Activated naive CD4-positive, alpha-beta T cell treated with anti-CD3 and anti-CD28 coated beads, Interleukin-2, amount 50 U/mL, for 72 hours (primary cell): ENCODE data around the gene PDE3A. TPM values are rescaled to one million over a fixed set of nuclear protein-coding genes. Genes with fewer than 3 reads are reported as not detected.

Experiments
- ATAC-seq, 2 donors: fragments of 150-1000 bp; cut with Tn5 transposase; 2 replicates each; pipeline ENCODE4 v1.10.0; 2021; ENCODE audit warnings: mild to moderate bottlenecking in 2 of 2, moderate library complexity in 2 of 2
- DNase-seq, 2 donors: peaks; one replicate each; pipeline ENCODE4 v3.0.0; 2021 to 2022; ENCODE audit warnings: low spot score in 2 of 2
- H3K27ac Mint-ChIP-seq, 2 donors: one replicate each; pipeline ENCODE4 v1.8.0; 2022; ENCODE audit warnings: mild to moderate bottlenecking in 2 of 2, mixed read lengths in 2 of 2
- H3K36me3 Mint-ChIP-seq, 2 donors: one replicate each; pipeline ENCODE4 v1.8.0; 2022; ENCODE audit warnings: mixed read lengths in 2 of 2
- H3K9me3 Mint-ChIP-seq, 2 donors: one replicate each; pipeline ENCODE4 v1.8.0; 2022; ENCODE audit warnings: mixed read lengths in 2 of 2
- total RNA-seq, 2 donors: library from RNA; stranded (reverse); gene quantifications; one replicate each; pipeline ENCODE4 v1.2.3, GENCODE V29; 2022

The PDE3A gene
- total RNA-seq, 2 donors from 2014 or later: not detected

DNA sequence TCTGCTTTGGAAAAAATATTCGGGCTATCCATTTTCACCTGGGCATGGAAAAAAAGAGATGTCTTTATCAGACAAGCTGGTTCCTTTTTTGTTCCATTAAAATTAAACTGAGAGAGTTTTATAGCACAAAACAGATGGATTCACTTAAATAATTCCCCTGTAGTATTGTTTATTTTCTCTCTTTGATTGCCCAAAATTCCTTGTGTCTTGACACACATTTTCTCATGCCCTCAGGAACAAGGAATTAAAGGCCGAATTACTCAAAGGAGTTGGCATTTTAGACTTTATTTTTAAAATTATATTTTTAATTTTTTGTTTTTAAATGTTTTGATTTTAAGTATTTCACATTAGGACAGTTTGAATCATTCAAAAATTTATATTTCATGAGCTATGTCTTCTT lies 257.2 kb downstream of the PDE3A start:
- peaks cover 0 to 3% of the 10 kb centered on the region in 2 donors for H3K9me3 Mint-ChIP-seq
- DNase-seq (no peak), ATAC-seq (no peak)
- no peaks in the 10 kb centered on the region for H3K36me3 Mint-ChIP-seq
- H3K27ac Mint-ChIP-seq: no peak overlapping the region

DNA sequence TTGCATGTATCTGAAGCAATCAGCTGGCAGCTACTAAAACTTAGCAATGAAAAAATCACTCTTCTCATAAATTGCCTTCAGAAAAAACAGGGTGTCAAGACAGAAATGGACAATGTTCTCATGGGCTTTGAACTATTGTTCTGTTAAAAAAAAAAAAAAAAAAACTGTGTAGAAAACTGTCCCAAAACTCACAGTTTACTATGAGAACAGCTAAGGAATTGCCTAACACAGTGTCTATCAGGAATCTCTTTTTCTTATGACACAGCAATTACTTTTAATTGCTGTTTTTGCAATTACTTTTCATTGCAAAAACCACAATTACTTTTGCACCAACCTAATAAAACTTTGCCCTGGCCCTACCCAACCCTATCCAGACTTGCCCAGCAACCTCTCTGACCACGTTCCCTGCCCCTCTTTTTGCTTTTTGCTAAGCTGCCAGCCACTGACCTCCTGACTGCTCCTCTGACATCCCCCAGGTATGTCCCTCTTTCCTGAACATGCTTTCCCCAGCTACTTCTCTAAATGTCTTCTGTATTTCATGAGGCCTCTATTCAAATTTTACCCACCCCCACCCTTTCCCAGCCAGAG lies 258.8 kb downstream of the PDE3A start:
- ATAC-seq (no peak), DNase-seq (no peak)
- Mint-ChIP-seq H3K27ac (no peak overlapping the region), H3K36me3 (no peaks in the 10 kb centered on the region), H3K9me3 (peaks cover 0 to 3% of the 10 kb centered on the region in 2 donors)

DNA sequence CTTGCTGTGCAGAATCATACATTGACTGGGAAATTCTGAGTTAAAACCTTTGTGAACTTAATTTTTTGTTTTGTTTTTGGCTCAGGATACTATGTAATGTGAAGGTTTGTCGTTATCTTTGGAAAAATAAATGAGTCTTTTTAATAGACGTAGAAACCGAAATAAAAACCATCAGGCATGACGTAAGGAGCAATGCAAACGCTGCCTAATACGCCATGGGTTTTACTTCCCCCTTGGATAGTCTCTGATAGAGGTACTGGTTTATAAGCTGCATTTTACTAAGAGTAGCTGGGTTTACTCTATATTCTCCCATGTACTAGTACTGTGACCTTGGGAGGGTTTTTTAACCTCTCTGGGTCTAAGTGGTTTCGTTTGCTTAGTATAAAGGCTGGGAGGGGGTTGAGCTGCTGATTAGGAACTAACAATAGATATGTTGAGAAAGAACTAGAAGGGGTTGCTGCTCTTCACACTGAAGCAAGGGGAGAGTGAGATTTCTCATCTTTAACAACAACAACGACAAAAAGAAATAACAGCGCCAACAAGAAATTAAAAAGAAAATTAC lies 260.0 kb downstream of the PDE3A start:
- peaks cover 0 to 3% of the 10 kb centered on the region in 2 donors for H3K9me3 Mint-ChIP-seq
- H3K36me3 Mint-ChIP-seq: no peaks in the 10 kb centered on the region

DNA sequence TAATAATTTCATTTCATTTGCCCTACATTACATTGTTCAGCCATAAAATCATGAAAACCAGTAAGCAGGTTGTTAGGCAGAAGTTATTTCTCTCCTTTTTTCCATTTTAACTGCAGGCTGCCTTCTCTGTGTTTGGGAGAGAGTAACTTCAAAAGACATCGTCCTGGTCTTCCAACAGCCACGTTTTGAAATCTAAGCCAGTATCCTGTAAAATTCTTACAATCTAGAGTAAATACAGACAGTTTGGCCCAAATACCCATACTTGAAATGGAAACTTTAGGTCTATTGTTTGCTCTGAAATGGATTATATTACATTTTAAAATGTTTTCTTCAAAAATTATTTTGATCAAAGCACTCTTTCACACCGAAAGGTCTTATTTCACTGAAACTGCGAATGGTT lies 260.7 kb downstream of the PDE3A start:
- no peak overlapping the region for H3K27ac Mint-ChIP-seq
- no peaks in the 10 kb centered on the region for H3K36me3 Mint-ChIP-seq
- DNase-seq (no peak), ATAC-seq (no peak)
- peaks cover 0 to 3% of the 10 kb centered on the region in 2 donors for H3K9me3 Mint-ChIP-seq

More for the DNA sequence above, 260.0 kb downstream of the PDE3A start:
- ATAC-seq (no peak), DNase-seq (no peak)
- no peak overlapping the region for H3K27ac Mint-ChIP-seq

DNA sequence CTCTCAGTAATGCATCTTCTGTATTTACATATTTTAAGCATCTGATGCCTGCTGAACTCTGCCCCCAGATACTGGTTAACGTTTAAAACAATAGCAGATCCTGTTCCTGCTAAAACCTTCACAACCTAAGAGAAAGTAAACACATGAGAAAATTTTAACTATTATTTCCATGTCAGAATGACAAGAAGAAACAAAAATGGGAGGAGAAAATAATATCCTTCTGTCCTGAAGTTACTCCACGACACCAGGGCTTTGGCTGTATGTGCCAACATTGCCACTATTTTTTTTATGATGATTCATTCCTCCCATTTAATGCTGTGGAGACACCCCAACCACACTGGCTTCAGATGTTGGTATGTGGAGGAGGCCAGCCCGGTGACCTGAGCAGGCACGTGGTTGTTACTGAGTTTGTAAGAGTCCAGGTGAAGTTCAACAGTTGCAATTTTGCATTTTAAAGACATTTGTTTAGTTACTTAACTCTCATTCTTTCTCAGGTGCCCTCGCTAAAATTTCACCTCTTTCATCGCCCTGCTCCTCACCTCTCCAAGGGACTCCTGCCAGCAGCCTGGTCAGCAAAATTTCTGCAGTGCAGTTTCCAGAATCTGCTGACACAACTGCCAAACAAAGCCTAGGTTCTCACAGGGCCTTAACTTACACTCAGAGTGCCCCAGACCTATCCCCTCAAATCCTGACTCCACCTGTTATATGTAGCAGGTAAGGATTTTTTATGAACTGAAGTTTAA lies 261.2 kb downstream of the PDE3A start:
- DNase-seq (no peak), ATAC-seq (no peak)
- no peaks in the 10 kb centered on the region for H3K36me3 Mint-ChIP-seq
- no peak overlapping the region for H3K27ac Mint-ChIP-seq
- peaks cover 0 to 2% of the 10 kb centered on the region in 2 donors for H3K9me3 Mint-ChIP-seq

DNA sequence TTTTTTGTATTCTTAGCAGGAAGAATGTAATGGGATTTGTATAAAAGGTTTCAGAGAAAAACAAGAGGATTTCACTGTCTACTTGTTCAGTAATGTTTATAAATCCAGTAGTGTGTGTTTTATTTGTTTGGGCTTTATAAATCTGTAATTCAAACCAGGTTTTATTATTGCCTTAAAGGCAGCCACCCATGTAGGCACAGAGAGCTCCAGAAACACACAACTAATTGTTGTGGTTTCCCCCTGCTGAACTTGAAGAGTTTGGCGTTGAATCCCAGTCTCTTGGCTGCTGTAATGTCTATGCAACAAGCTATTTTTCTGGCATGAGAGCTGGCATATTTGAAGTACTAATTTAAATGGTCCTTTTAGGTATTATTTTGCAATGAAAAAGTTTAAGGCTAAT lies 263.4 kb downstream of the PDE3A start:
- H3K27ac Mint-ChIP-seq: no peak overlapping the region
- DNase-seq (no peak), ATAC-seq (no peak)
- no peaks in the 10 kb centered on the region for H3K9me3 Mint-ChIP-seq
- no peaks in the 10 kb centered on the region for H3K36me3 Mint-ChIP-seq

DNA sequence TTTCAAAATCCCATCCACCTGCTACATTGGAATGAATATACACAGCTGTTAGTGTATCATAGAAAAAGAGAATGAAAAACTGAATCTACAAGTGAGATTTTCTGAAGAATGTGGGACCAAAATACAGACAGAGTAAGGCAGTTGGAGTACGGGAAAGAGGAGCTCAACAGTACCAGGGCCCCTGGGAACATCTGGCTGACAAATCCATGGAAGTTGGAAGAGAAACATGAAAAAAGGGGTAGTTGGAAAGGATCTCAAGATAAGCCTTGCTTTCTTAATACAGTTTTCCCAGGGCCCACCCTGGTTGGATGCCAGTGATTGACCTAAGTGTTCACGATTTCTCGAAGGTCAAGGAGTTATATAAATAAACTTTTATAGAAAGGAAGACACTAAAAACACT lies 272.8 kb downstream of the PDE3A start:
- Mint-ChIP-seq H3K27ac (no peak overlapping the region), H3K36me3 (no peaks in the 10 kb centered on the region), H3K9me3 (no peaks in the 10 kb centered on the region)
- no peak for DNase-seq
- no peak for ATAC-seq

DNA sequence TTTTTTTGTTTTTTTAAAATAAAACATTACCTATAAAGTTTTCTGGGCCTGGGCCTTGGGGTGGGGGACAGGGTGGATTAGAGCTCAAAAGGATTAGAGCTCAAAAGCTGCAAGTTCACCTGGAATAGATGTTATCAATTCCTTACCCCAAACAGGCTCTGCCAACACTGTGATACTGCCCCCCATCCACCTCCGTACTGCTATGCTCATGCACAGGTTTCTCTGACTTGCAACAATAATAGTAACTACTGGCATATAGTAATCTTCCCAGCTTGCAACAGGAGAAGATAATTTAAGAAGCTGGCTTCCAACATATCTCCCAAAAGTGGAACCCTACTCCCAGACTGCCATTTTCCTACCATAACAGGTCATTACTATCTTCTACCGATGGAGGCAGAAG lies 275.5 kb downstream of the PDE3A start:
- no peak overlapping the region for H3K27ac Mint-ChIP-seq
- no peak for ATAC-seq
- no peaks in the 10 kb centered on the region for H3K36me3 Mint-ChIP-seq
- no peak for DNase-seq
- H3K9me3 Mint-ChIP-seq: no peaks in the 10 kb centered on the region

DNA sequence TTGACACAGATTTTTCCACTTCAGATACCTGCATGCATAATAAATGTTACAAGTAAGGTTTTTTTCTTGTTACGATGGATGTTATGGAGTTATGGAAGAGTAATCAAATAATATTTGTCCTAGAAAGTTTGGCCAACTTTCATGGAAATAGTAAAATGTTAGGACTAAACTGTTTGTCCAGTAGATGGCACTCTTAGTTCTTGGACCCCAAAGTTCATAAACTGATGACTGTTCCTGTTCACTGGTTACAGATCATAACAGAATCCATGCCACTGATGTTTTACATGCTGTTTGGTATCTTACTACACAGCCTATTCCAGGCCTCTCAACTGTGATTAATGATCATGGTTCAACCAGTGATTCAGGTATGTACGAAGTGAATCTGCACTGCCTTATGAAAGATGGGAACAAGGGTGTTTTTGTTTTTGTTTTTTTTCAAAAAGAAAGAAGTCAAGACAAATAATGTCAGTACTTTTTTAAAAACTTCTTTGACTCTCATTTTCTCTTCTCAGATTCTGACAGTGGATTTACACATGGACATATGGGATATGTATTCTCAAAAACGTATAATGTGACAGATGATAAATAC lies 278.0 kb downstream of the PDE3A start:
- no peak for DNase-seq
- no peak overlapping the region for H3K27ac Mint-ChIP-seq
- no peaks in the 10 kb centered on the region for H3K9me3 Mint-ChIP-seq
- no peaks in the 10 kb centered on the region for H3K36me3 Mint-ChIP-seq
- ATAC-seq: no peak

DNA sequence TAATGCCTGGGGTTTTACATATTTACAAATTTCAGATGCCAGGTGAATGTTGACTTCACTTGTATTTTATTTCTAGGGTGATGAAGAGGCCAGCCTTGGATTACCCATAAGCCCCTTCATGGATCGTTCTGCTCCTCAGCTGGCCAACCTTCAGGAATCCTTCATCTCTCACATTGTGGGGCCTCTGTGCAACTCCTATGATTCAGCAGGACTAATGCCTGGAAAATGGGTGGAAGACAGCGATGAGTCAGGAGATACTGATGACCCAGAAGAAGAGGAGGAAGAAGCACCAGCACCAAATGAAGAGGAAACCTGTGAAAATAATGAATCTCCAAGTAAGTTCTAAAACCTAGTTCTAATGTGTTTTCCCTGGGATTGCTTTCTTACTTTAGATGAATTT lies 285.5 kb downstream of the PDE3A start:
- Mint-ChIP-seq H3K27ac (no peak overlapping the region), H3K36me3 (no peaks in the 10 kb centered on the region), H3K9me3 (peaks cover 0 to 6% of the 10 kb centered on the region in 2 donors)
- no peak for ATAC-seq
- no peak for DNase-seq

DNA sequence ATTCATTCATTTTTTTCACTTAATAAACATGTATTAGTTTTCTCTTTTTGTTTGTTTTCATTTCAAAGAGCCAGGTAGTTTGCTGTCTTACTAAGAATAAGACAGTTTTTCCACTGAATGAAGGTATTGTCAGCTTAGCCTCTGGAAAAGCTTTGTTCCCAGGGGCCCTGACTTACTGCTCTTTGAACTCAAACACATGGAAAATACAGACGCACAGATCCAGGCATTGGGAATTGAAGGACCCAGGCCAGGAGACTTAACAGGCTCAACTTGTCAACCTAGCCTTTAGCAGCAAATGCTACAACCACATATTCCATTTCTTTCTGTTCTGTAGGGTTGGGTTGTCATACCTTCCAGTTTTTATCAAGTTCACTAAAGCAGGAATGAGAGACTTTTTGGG lies 288.3 kb downstream of the PDE3A start:
- peaks cover 8 to 17% of the 10 kb centered on the region in 2 donors for H3K36me3 Mint-ChIP-seq
- no peak overlapping the region for H3K27ac Mint-ChIP-seq
- DNase-seq (no peak), ATAC-seq (no peak)
- peaks cover 12 to 21% of the 10 kb centered on the region in 2 donors for H3K9me3 Mint-ChIP-seq

DNA sequence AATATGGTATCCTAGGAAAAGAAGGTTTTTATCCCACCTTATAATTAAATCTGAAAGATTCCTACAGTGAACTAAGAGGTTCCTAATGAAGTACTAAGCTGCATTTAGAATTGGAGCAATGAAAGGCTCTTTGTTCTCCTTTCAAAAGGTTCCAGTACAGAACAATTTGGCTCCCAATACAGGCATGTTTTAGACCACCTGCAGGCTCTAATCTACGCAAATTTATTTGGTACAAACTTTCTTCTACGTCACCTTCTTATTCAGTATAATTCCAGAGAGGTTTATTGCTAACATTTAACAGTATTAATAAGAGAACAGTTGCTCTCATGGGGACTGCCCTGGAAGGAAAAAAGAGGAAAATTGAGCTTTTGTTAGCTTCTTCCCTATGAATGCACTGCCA lies 289.2 kb downstream of the PDE3A start:
- DNase-seq (no peak), ATAC-seq (no peak)
- peaks cover 12 to 23% of the 10 kb centered on the region in 2 donors for H3K36me3 Mint-ChIP-seq
- H3K9me3 Mint-ChIP-seq: peaks cover 18 to 21% of the 10 kb centered on the region in 2 donors
- no peak overlapping the region for H3K27ac Mint-ChIP-seq

DNA sequence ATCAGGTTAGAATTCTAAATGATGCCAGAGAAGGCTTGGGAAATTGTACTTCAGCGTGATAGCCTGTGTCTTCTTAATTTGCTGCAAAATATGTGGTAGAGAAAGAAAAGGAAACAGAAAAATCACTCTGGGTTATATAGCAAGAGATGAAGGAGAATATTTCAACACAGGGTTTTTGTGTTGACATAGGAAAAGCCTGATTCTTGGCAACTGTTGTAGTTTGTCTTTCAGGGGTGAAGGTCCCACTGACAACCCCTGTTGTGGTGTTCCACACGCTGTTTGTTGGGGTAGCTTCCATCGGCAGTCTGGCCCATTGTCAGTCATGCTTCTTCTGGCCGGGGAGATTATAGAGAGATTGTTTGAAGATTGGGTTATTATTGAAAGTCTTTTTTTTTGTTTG lies 313.0 kb downstream of the PDE3A start:
- Mint-ChIP-seq H3K27ac (no peak overlapping the region), H3K36me3 (no peaks in the 10 kb centered on the region), H3K9me3 (peaks cover 0 to 7% of the 10 kb centered on the region in 2 donors)
- ATAC-seq (no peak), DNase-seq (no peak)

DNA sequence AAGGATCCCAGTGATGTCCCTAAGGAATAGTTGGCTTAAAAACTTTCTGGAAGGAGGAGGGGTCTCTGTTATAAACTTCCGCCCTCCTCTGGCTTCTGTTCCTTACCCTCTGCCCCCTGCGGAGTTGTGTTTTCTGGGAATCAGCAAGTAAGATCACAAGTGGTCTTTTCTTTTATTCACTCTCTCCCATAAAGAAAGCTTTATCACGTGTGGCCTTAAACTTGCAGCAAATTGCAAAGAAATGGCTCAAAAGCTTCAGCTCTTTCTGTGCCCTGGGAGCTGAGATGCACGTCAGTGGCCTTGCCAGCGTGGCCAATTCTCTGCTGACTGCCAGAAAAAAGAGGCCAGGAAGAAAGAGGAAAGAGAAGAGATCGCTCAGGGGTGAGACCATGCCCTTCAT lies 326.9 kb downstream of the PDE3A start, which contains the start of gene SLCO1C1:
Gene SLCO1C1 (plus strand): TSS at position 101 of the 400 bp plus-strand sequence. CDS start 4,245 bp downstream, outside the sequence.
- H3K27ac Mint-ChIP-seq: no peak within 1 kb of the TSS
- no peaks in the 10 kb centered on the region for H3K36me3 Mint-ChIP-seq
- ATAC-seq (no peak), DNase-seq (no peak)
- peaks cover 0 to 15% of the 10 kb centered on the region in 2 donors for H3K9me3 Mint-ChIP-seq

DNA sequence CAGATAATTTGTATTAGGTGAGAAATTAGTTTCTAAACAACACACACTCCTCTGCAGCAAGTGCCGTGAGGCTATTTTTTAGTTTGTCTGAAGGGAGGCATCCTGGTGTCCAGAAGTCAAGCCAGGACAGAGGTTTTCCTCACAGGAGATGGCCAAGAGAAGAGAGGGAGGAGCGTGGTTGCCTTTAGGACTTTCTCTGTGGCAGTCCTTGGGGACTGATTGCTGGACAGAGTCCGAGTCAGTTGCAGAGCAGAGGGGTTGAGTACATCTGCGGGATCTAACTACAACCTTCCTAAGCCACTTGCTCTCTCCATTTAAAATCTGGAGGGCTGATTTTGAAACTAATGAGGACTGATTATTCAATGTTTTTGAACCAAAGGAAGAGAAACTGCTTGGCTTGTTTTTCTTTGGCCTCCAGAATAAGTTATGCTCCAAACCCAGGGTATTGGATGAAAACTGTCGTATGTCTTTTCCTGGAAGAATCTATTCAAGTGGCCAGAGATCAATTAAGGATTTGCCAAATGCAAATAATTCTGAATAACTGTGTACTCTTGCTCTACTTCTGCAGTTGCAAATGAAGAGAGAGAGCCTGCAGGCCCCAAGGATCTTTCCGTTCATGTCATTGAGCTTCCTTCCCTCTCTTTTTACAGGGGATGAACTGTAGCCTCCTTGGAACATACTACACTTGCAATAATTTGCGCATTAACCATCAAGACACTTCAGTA lies 328.0 kb downstream of the PDE3A start:
- H3K36me3 Mint-ChIP-seq: no peaks in the 10 kb centered on the region
- DNase-seq (no peak), ATAC-seq (no peak)
- H3K27ac Mint-ChIP-seq: no peak overlapping the region
- H3K9me3 Mint-ChIP-seq: peaks cover 0 to 12% of the 10 kb centered on the region in 2 donors

DNA sequence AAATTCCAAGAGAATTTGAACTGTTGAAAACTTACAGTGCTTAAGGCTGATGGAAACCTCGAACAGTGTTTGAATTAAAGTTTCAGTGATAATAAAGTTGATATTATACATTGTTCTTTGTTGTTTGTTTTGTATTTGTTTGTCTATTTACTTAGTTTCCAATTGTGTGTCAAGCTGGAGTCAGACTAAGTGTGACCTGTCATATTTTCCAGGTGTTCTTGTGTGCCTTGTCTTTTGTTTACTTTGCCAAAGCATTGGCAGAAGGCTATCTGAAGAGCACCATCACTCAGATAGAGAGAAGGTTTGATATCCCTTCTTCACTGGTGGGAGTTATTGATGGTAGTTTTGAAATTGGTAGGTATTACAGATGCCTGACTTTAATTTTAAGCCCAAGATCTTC lies 332.8 kb downstream of the PDE3A start:
- ATAC-seq (no peak), DNase-seq (no peak)
- Mint-ChIP-seq H3K36me3 (no peaks in the 10 kb centered on the region), H3K27ac (no peak overlapping the region), H3K9me3 (peaks cover 0 to 3% of the 10 kb centered on the region in 2 donors)

DNA sequence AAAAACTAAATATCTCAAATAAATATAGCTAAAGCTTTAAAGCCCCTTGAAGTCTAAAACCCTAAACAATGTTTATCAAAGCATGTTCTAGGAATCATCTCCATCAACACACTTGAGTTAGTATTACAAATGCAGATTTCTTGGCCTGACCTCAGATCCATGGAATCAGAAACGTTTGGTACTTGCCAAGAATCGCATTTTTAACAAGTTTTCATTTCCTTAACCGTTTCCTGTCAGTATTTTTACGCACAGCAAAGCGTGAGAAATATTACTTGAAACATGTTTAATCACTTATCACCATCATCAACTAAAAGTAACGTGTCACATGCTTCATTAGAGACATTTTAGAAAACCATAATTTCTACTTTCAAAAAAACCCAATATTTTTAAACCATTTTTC lies 336.5 kb downstream of the PDE3A start:
- DNase-seq (no peak), ATAC-seq (no peak)
- Mint-ChIP-seq H3K36me3 (no peaks in the 10 kb centered on the region), H3K9me3 (peaks cover 0 to 3% of the 10 kb centered on the region in 2 donors), H3K27ac (no peak overlapping the region)
